Measurements from ENCODE around the gene SDSL.

The SDSL gene

GRCh38 chr12:113452458-113452857 lies 30.3 kb downstream of the SDSL start:
- DNase-seq, result no peak

- no peak for DNase-seq
Measured at GRCh38 chr12:113453330-113453729, 31.1 kb downstream of the SDSL start.

- DNase-seq, result no peak
Measured at GRCh38 chr12:113456199-113456598, 34.0 kb downstream of the SDSL start.

- DNase-seq, result no peak
Measured at GRCh38 chr12:113456761-113457160, 34.6 kb downstream of the SDSL start.

GRCh38 chr12:113457185-113457584 lies 35.0 kb downstream of the SDSL start:
- no peak for DNase-seq

GRCh38 chr12:113457710-113458109 lies 35.5 kb downstream of the SDSL start:
- no peak for DNase-seq

GRCh38 chr12:113459981-113460380 lies 37.8 kb downstream of the SDSL start:
- no peak for DNase-seq

GRCh38 chr12:113461666-113462065 lies 39.5 kb downstream of the SDSL start:
- DNase-seq, result no peak

GRCh38 chr12:113462117-113462774 lies 40.1 kb downstream of the SDSL start:
- peak; percentile 13 for DNase-seq

- DNase-seq, result no peak
Measured at GRCh38 chr12:113462998-113463745, 41.0 kb downstream of the SDSL start.

- DNase-seq, result no peak
Measured at GRCh38 chr12:113463746-113464451, 41.7 kb downstream of the SDSL start.

- no peak for DNase-seq
Measured at GRCh38 chr12:113464452-113464775, 42.2 kb downstream of the SDSL start.

- DNase-seq, result no peak
Measured at GRCh38 chr12:113464852-113465719, 42.9 kb downstream of the SDSL start.

GRCh38 chr12:113465808-113466453 lies 43.8 kb downstream of the SDSL start:
- DNase-seq, result no peak

- no peak for DNase-seq
Measured at GRCh38 chr12:113466454-113467141, 44.4 kb downstream of the SDSL start.

GRCh38 chr12:113467142-113467501 lies 44.9 kb downstream of the SDSL start:
- no peak for DNase-seq

GRCh38 chr12:113467502-113468364 lies 45.6 kb downstream of the SDSL start:
- DNase-seq, result no peak

- DNase-seq, result no peak
Measured at GRCh38 chr12:113468365-113469223, 46.4 kb downstream of the SDSL start.

- no peak for DNase-seq
Measured at GRCh38 chr12:113469224-113469948, 47.2 kb downstream of the SDSL start.
